GM12892 (cell line): ENCODE measurements around the gene HSP90B1.

ENCODE experiments used
- POLR2A ChIP-seq: IDR thresholded peaks from 2 replicates; pipeline ENCODE4 v1.6.1; 2011; ENCODE audit warnings: low read depth, low read length, control low read depth
- POLR2AphosphoS5 ChIP-seq: IDR thresholded peaks from 2 replicates; pipeline ENCODE4 v1.6.1; 2011; ENCODE audit warnings: low read depth, low read length, control low read depth
- TAF1 ChIP-seq: IDR thresholded peaks from 2 replicates; pipeline ENCODE4 v1.6.1; 2011; ENCODE audit warnings: low read depth, mild to moderate bottlenecking, control low read depth, low read length, borderline replicate concordance

DNA sequence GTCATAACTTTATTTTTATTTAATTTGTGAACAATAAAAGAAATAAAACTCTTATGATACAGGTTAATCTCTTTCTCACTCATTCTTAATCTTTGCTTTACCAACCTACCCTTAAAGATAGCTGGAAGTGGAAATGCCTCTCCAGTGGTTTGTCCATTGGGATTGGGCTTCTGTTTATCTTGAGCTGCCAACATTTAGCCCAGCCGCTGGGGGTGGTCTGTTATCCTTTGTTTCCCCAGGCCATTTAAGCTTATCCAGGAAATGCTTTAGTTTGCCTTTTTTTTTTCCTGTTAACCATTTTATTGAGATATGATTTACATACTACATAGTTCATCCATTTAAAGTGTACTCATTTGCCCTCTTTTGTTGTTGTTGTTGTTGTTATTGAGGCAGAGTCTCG, 43.7 kb downstream of the HSP90B1 start:
- no peak for TF ChIP-seq POLR2AphosphoS5
- TF ChIP-seq POLR2A: no peak
- no peak for TF ChIP-seq TAF1
